Prostate gland (tissue), 2 donors: ENCODE data around the gene PML.

Experiments used
- POLR2A ChIP-seq: fragments of 450-650 bp; IDR thresholded peaks from one replicate; pipeline ENCODE4 v1.6.1; 2016; ENCODE audit warnings: antibody characterized with exemption, mild to moderate bottlenecking
- TF ChIP-seq, protein P1 (sequence below), 4 experiments: fragments of 200-600 bp in 2 of 4; fragments of 450-650 bp in 2 of 4; sonication (generic) in 2 of 4; IDR thresholded peaks; 1 replicate in 3 of 4; 2 replicates in 1 of 4; pipeline ENCODE4 v1.5.1; 2016 to 2019; ENCODE audit warnings: antibody characterized with exemption in 4 of 4, mild to moderate bottlenecking in 2 of 4, moderate library complexity in 2 of 4

DNA sequence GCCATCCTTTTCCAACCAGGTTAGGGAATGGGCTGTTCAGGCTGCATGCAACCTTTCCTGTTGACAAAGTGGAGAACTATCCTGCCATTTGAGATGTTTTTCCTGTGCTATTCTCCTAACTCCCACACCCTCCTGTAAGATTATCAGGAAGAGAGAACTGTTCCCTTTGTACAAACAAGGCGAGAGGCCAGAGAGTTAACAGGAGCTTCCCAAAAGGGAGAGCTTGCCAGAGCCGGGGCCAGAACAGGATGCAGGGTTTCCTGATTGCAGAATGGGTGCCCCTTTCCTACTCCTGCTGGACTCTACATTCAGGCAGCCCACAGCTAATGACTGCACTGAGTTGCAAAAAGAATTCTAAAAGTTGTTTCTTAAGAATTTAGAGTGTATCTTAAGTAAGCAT, 17.1 kb downstream of the PML start:
- TF ChIP-seq, protein P1, sequence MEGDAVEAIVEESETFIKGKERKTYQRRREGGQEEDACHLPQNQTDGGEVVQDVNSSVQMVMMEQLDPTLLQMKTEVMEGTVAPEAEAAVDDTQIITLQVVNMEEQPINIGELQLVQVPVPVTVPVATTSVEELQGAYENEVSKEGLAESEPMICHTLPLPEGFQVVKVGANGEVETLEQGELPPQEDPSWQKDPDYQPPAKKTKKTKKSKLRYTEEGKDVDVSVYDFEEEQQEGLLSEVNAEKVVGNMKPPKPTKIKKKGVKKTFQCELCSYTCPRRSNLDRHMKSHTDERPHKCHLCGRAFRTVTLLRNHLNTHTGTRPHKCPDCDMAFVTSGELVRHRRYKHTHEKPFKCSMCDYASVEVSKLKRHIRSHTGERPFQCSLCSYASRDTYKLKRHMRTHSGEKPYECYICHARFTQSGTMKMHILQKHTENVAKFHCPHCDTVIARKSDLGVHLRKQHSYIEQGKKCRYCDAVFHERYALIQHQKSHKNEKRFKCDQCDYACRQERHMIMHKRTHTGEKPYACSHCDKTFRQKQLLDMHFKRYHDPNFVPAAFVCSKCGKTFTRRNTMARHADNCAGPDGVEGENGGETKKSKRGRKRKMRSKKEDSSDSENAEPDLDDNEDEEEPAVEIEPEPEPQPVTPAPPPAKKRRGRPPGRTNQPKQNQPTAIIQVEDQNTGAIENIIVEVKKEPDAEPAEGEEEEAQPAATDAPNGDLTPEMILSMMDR (IDR thresholded peaks at IDR 0.05), result no peak
- no peak for TF ChIP-seq POLR2A
